ENCODE data around the gene NF2. TPM values are rescaled to one million over a fixed set of nuclear protein-coding genes. Genes with fewer than 3 reads are reported as not detected.

NF2 gene
- total and polyA plus RNA-seq, 2 of the 8 experiments (the other 6 are each of a cell fraction or from before 2014, with no cell fraction given), result 17.6 to 53.6 TPM

- Histone ChIP-seq H3K4me2 (ENCODE audit: insufficient read depth in 1 of 2, low read depth in 2 of 2, low read length in 2 of 2) (peak overlapping the region; percentile 58 to 65), H3K9ac (replicated peaks in 1 of 4; ENCODE audit: extremely low read depth in 1 of 4, low read depth in 3 of 4, low read length in 3 of 4) (no peak overlapping the region), H3K79me1 (ENCODE audit: low read depth, low read length) (no peaks in the 10 kb centered on the region), H3K56ac (replicated peaks; ENCODE audit: insufficient read length, low read depth, low read length) (peak overlapping the region; percentile 30), H3K23me2 (ENCODE audit: low read depth, low read length) (peaks cover 9% of the 10 kb centered on the region; the same call in 1 of the 2 replicates), H3K4me3 (ENCODE audit: extremely low read depth in 1 of 4, insufficient read depth in 2 of 4, low read depth in 3 of 4, low read length in 4 of 4) (peak overlapping the region in 3 of 4 experiments; percentile 16 to 42 (median 32); a peak in 5 of 8 replicates), H4K20me1 (replicated peaks in 1 of 2; ENCODE audit: control insufficient read depth in 1 of 2, insufficient read depth in 2 of 2, low read length in 2 of 2) (peaks cover 5% of the 10 kb centered on the region in 2 experiments), H2AK5ac (ENCODE audit: low read depth, low read length) (no peak overlapping the region), H4K8ac (ENCODE audit: extremely low read depth, insufficient read depth, low read length) (no peak overlapping the region), H3K27me3 (replicated peaks in 1 of 4; ENCODE audit: control insufficient read depth in 3 of 4, extremely low read depth in 1 of 4, insufficient read depth in 3 of 4, low read length in 3 of 4) (peaks cover 0 to 30% (median 12%) of the 10 kb centered on the region in 4 experiments; a peak in 3 of 7 replicates), H2BK20ac (ENCODE audit: low read length) (peak overlapping the region; percentile 43; the same call in 1 of the 2 replicates), H3K4me1 (replicated peaks in 1 of 4; ENCODE audit: control insufficient read depth in 3 of 4, insufficient read depth in 4 of 4, low read length in 3 of 4) (peaks cover 9 to 55% (median 47%) of the 10 kb centered on the region in 4 experiments), H3K9me3 (ENCODE audit: insufficient read depth in 2 of 2, low read depth in 1 of 2, low read length in 1 of 2) (no peaks in the 10 kb centered on the region), H2BK5ac (ENCODE audit: low read depth, low read length) (peak overlapping the region; percentile 6; the same call in 1 of the 2 replicates), H3K36me3 (ENCODE audit: control insufficient read depth in 2 of 4, insufficient read depth in 4 of 4, low read length in 3 of 4) (no peaks in the 10 kb centered on the region), H3K23ac (ENCODE audit: insufficient read length) (no peak overlapping the region), H4K91ac (replicated peaks; ENCODE audit: insufficient read length, low read length) (peak overlapping the region; percentile 85), H3K18ac (ENCODE audit: extremely low read depth, low read length) (peak overlapping the region; percentile 93), H4K5ac (ENCODE audit: insufficient read length, low read depth, low read length) (peak overlapping the region; percentile 77), H3K14ac (ENCODE audit: insufficient read length) (no peak overlapping the region), H2BK15ac (ENCODE audit: low read length) (0 out of 2 replicates have a peak overlapping the region, but pooled peaks have one; percentile 72), H3K27ac (ENCODE audit: low read depth, low read length) (no peak overlapping the region), H2AFZ (ENCODE audit: low read length) (no peak overlapping the region), H2BK12ac (ENCODE audit: low read depth, low read length) (peak overlapping the region; percentile 6; the same call in 1 of the 2 replicates), H3K79me2 (ENCODE audit: control insufficient read depth in 1 of 2, insufficient read depth in 2 of 2, low read length in 2 of 2) (no peaks in the 10 kb centered on the region), H3K4ac (replicated peaks; ENCODE audit: insufficient read length, low read depth, low read length) (peak overlapping the region; percentile 32), H2BK120ac (replicated peaks; ENCODE audit: low read depth, low read length) (peak overlapping the region; percentile 79)
- POLR2A ChIA-PET (ENCODE audit: partially characterized antibody), result interaction anchor here (4.3 kb wide), 1 partner anchor 11 kb away, joined by 13 read pairs; no protein-coding TSS in a partner anchor
- TF ChIP-seq SP1 (IDR thresholded peaks at IDR 0.05; ENCODE audit: low read depth, low read length) (no peak), MAX (IDR thresholded peaks at IDR 0.05) (peak; percentile 49; the same call in 1 of the 2 replicates), SIN3A (conservative IDR thresholded peaks at IDR 0.05 in 1 of 2, IDR thresholded peaks at IDR 0.05 in 1 of 2; ENCODE audit: low read depth in 1 of 2, low read length in 2 of 2) (peak in 1 of 2 experiments; percentile 3; a peak in 1 of 4 replicates)
- WGBS, 2 experiments (ENCODE audit: extremely low coverage in 1 of 2, insufficient coverage in 1 of 2, insufficient read length in 1 of 2, insufficient replicate concordance in 2 of 2, low coverage in 1 of 2, low lambda C conversion rate in 2 of 2, missing lambda C conversion rate in 1 of 2), result 35% methylated on average over 7 of the region's 7 CpGs; no CpG with 5 or more reads in 1 of the 2 experiments
- DNase-seq (ENCODE audit: low read depth in 1 of 2, low spot score in 2 of 2), result no peak
- no peak for FAIRE-seq
- CTCF ChIA-PET (ENCODE audit: partially characterized antibody), result interaction anchor here (1.0 to 4.8 kb wide), 6 partner anchors 12 to 385 kb away, joined by 3 to 60 read pairs (median 10); no protein-coding TSS in a partner anchor
Measured at GRCh38 chr22:29703569-29704195, 100.2 kb downstream of the NF2 start.
